ENCODE results near the gene FGR.
"Not testable (repeated sequence)": the region's sequence is repeated elsewhere in the genome, so short reads cannot be mapped to it uniquely, and the experiment has no call there.

The FGR gene

GRCh38 chr1:27660300-27660835 is 25.4 kb upstream of the FGR start:
- no peak for DNase-seq (ENCODE audit: low read depth, low spot score)

GRCh38 chr1:27659497-27660299 is 24.7 kb upstream of the FGR start:
- DNase-seq (ENCODE audit: low read depth, low spot score) = peak; percentile 92

DNA sequence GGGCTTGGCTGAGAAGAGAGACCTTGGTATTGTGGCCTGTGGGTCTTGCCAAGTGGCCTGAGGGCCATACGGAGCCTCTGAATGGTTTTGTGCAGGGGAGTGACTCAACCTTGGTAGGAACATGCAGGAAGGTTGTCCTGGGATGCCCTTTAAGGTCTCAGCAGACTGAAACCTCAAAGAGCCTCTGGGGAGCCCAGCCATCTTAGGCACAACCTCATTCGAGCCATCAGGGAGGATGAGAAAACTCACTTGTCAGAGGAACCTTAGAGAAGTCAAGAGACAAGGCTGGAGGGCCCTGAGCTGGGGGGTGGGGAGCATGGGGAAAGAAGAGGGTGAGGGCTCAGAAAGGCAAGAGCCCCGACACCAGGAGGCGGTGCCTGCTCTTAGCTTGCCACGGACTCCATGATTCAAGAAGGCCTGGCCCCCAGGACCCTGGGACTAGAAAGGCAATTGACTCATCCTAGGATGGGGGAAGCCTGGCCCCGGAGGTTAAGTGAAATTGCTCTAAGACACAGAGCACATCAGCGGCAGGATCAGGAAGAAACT is 24.0 kb upstream of the FGR start:
- DNase-seq (ENCODE audit: low read depth, low spot score) = peak; percentile 67

- DNase-seq (ENCODE audit: low read depth, low spot score) = peak; percentile 79
Observed at GRCh38 chr1:27656157-27656893, 21.3 kb upstream of the FGR start.

GRCh38 chr1:27655151-27655937 is 20.4 kb upstream of the FGR start:
- peak; percentile 32 for DNase-seq (ENCODE audit: low read depth, low spot score)

DNA sequence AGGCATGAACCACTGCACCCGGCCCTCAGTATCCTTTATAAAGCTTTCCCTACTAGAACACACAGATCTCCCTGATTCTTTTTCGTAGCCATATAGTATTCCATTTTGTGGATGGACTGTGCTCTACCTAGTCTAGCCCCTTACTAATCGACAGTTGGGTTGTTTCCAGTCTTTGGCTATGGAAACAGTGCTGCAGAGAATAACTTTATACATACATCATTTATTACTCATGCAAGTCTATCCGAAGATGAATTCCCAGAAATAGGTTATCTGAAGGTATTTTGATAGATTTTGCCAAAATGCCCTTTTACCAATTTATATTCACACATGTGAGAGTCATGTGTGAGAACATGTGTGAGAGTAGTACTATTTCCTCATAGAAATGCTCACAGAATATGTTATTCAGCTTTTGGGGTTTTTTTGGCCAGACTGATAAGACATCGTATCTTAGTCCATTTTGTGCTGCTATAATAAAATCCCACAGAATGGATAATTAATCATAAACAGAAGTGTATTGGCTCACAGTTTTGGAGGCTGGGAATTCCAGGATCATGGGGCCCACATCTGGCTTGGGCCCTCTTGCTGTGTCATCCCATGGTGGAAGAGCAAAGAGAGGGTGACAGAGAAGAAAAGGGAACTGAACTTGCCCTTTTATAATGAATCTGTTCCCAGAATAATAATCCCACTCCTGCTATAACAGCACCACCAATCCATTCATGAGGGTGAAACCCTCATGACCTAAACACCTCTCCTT is 17.3 kb upstream of the FGR start:
- no peak for DNase-seq (ENCODE audit: low read depth, low spot score)

GRCh38 chr1:27650539-27651175 is 15.7 kb upstream of the FGR start:
- DNase-seq (ENCODE audit: low read depth, low spot score) = peak; percentile 89

- no peak for DNase-seq (ENCODE audit: low read depth, low spot score)
Observed at GRCh38 chr1:27650171-27650538, 15.2 kb upstream of the FGR start.

DNA sequence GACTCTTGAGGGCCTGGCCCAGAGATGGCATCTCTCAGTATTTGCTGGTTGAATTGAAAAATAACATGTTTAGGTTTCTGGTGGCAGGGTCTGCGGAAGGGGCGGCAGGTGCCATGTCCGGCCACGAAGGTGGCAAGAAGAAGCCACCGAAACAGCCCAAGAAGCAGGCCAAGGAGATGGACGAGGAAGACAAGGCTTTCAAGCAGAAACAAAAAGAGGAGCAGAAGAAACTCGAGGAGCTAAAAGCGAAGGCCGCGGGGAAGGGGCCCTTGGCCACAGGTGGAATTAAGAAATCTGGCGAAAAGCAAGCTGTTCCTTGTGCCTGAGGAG is 14.3 kb upstream of the FGR start:
- DNase-seq (ENCODE audit: low read depth, low spot score) = no peak

DNA sequence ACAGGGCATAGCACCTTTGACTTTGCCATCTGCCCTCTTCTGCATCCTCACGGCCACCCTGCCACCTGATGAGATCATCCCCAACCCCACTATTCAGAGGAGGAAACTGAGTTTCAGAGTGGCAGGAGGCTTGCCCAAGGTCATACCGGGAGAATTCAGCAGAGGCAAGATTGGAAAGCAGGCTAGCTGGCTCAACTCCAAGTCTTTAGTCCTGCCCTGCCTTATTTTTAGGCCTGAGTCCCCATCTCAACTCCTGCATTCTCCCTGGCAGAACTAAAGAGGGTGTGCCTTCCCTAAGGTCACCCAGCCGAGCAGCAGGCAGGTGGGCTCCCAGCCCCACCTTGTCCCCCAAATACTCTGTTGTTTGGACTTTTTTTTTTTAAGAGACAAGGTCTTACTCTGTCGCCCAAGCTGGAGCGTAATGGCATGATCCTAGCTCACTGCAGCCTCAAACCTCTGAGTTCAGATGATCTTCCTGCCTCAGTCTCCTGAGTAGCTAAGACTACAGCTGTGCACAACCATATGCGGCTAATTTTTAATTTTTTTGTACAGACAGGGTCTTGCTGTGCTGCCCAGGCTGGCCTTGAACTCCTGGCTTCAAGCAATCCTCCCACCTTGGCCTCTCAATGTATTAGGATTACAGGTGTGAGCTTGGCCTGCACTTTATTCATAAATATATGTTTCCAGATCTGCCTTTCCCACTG is 13.8 kb upstream of the FGR start:
- DNase-seq (ENCODE audit: low read depth, low spot score) = no peak

- no peak for DNase-seq (ENCODE audit: low read depth, low spot score)
Observed at GRCh38 chr1:27647328-27647727, 12.3 kb upstream of the FGR start.

- no peak for DNase-seq (ENCODE audit: low read depth, low spot score)
Observed at GRCh38 chr1:27646676-27647075, 11.7 kb upstream of the FGR start.

GRCh38 chr1:27645071-27645415 is 10.1 kb upstream of the FGR start:
- no peak for DNase-seq (ENCODE audit: low read depth, low spot score)

DNA sequence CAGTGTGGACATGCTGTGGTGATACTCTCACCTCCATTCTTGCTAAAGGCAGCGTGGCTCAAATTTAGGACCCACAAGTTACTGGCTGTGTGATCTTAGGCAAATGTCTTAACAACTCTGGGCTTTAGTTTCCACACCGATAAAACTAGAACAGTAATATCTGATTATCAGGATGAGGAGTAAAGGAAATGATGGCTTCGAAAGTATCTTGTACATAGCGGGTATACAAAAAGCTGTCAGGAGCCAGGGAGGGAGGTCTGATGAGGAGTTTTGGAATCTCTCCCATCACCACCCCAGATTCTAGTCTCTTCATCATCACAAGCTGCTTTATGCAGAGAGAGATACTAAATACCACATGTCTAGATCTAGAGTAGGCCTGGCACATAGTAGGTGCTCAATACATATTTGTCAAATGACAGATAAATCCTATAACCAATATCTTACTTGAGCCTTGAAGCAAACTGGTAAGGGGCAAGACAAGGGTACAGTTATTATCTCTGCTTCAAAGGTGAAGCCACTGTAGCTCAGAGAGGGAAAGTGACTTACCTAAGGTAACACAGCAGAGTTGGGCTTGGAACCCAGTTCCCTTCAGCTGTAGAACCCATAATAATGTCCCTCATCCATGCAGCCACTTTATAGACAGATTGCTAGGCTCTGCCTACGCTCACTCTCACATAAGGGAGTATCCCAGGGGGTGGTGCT is 9.5 kb upstream of the FGR start:
- no peak for DNase-seq (ENCODE audit: low read depth, low spot score)

- DNase-seq (ENCODE audit: low read depth, low spot score) = peak; percentile 69
Observed at GRCh38 chr1:27643600-27644368, 8.8 kb upstream of the FGR start.

- not testable (repeated sequence) for DNase-seq (ENCODE audit: low read depth, low spot score)
Observed at GRCh38 chr1:27640514-27640913, 5.5 kb upstream of the FGR start.

GRCh38 chr1:27638805-27639204 is 3.8 kb upstream of the FGR start:
- no peak for DNase-seq (ENCODE audit: low read depth, low spot score)

- no peak for DNase-seq (ENCODE audit: low read depth, low spot score)
Observed at GRCh38 chr1:27638047-27638734, 3.2 kb upstream of the FGR start.

Data from ELF-1 (cell line).